Type B pancreatic cell (in vitro differentiated cells): ENCODE data around the gene CHST5. TPM values are rescaled to one million over a fixed set of nuclear protein-coding genes. Genes with fewer than 3 reads are reported as not detected.
"Not testable (repeated sequence)": the region's sequence is repeated elsewhere in the genome, so short reads cannot be mapped to it uniquely, and the experiment has no call there.

Experiments
- DNase-seq: peaks from one replicate; pipeline ENCODE4 v3.0.0; 2021; ENCODE audit warnings: mixed read lengths; ENCODE audit not compliant: unreplicated experiment; ENCODE audit errors: extremely low spot score
- H3K27ac Mint-ChIP-seq: 2 replicates; pipeline ENCODE4 v1.8.0; 2021; ENCODE audit warnings: mild to moderate bottlenecking, mixed read lengths
- H3K27me3 Mint-ChIP-seq: 2 replicates; pipeline ENCODE4 v1.8.0; 2021; ENCODE audit warnings: mixed read lengths
- H3K36me3 Mint-ChIP-seq: 2 replicates; pipeline ENCODE4 v1.8.0; 2021; ENCODE audit warnings: mixed read lengths
- H3K4me1 Mint-ChIP-seq: one replicate; pipeline ENCODE4 v1.8.0; 2021; ENCODE audit warnings: mixed read lengths; ENCODE audit not compliant: unreplicated experiment
- H3K4me3 Mint-ChIP-seq: 2 replicates; pipeline ENCODE4 v1.8.0; 2021; ENCODE audit warnings: mild to moderate bottlenecking, mixed read lengths
- H3K9me3 Mint-ChIP-seq: 2 replicates; pipeline ENCODE4 v1.8.0; 2021; ENCODE audit warnings: mixed read lengths
- total RNA-seq: library from RNA; stranded (reverse); gene quantifications from 2 replicates; pipeline ENCODE4 v1.2.1, GENCODE V29; 2021; ENCODE audit warnings: low replicate concordance
- TF ChIP-seq, protein P1 (sequence below): fragments of 200-600 bp; sonication (generic); conservative IDR thresholded peaks from 2 replicates; pipeline ENCODE4 v1.5.0; 2021; ENCODE audit warnings: antibody characterized with exemption, mild to moderate bottlenecking

Gene CHST5
- total RNA-seq, 1 donor from 2014 or later = 0.60 TPM

DNA sequence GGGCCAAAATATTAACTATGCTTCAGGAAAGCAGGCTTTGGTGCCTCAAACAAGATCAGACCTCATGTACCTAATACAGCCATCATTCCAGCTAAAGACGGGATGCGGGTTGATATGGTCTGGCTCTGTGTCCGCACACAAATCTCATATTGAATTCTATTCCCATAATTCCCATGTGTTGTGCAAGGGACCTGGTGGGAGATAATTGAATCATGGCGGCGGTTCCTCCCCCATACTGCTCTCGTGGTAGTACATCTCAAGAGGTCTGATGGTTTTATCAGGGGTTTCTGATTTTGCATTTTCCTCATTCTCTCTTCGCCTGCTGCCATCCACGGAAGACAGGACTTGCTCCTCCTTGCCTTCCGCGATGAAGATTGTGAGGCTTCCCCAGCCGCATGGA is 21.6 kb downstream of the CHST5 start:
- Mint-ChIP-seq H3K36me3 (no peaks in the 10 kb centered on the region), H3K27me3 (no peaks in the 10 kb centered on the region), H3K4me1 (peaks cover 8% of the 10 kb centered on the region), H3K4me3 (no peak overlapping the region), H3K27ac (no peak overlapping the region), H3K9me3 (no peaks in the 10 kb centered on the region)
- TF ChIP-seq, protein P1, sequence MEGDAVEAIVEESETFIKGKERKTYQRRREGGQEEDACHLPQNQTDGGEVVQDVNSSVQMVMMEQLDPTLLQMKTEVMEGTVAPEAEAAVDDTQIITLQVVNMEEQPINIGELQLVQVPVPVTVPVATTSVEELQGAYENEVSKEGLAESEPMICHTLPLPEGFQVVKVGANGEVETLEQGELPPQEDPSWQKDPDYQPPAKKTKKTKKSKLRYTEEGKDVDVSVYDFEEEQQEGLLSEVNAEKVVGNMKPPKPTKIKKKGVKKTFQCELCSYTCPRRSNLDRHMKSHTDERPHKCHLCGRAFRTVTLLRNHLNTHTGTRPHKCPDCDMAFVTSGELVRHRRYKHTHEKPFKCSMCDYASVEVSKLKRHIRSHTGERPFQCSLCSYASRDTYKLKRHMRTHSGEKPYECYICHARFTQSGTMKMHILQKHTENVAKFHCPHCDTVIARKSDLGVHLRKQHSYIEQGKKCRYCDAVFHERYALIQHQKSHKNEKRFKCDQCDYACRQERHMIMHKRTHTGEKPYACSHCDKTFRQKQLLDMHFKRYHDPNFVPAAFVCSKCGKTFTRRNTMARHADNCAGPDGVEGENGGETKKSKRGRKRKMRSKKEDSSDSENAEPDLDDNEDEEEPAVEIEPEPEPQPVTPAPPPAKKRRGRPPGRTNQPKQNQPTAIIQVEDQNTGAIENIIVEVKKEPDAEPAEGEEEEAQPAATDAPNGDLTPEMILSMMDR = no peak
- DNase-seq = no peak

DNA sequence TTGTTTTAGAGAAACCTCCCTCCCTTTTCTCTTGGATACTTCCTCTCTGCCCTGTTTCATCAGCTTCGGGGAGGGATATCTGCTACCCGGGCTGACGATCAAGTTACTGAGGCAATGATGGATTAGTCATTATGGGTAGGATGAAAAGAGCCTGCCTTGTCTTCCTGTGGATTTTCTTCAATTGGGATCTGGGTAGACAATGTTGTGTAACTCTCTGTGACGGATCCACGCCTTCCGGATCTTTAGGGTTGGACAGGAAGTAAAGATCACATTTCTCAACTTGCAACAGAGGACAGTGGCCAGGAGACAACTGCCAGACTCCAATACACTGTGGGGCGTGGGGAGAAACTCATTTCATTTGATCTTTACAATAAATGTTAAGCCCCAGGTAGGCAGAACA is 29.3 kb downstream of the CHST5 start:
- TF ChIP-seq, protein P1 = no peak
- Mint-ChIP-seq H3K27ac (peak overlapping the region; percentile 62), H3K27me3 (peaks cover 3% of the 10 kb centered on the region), H3K4me1 (peaks cover 13% of the 10 kb centered on the region), H3K36me3 (no peaks in the 10 kb centered on the region), H3K9me3 (no peaks in the 10 kb centered on the region), H3K4me3 (no peak overlapping the region)
- no peak for DNase-seq

DNA sequence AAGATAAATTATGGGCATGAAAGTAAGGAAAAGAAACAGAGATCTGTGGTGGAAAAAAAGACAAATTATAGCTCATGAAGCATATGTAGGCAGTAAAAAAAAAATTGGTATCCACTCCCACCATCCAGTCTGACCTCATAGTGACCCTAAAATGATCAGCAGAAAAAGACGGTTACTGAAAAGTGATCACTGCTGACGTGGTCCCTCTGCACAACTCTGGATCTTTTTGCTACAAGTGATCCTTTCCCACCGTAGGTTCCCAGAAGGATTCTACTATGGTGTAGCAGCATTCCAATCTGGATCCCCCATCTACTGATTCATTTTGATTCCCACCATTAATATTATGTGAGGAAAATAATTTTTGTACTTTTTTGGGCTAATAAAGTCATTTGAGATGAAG is 29.8 kb downstream of the CHST5 start:
- H3K4me1 Mint-ChIP-seq = peaks cover 13% of the 10 kb centered on the region
- peaks cover 3% of the 10 kb centered on the region for H3K27me3 Mint-ChIP-seq
- H3K9me3 Mint-ChIP-seq = no peaks in the 10 kb centered on the region
- DNase-seq = no peak
- H3K4me3 Mint-ChIP-seq = no peak overlapping the region
- no peaks in the 10 kb centered on the region for H3K36me3 Mint-ChIP-seq
- TF ChIP-seq, protein P1 = no peak
- peak overlapping the region; percentile 62 for H3K27ac Mint-ChIP-seq

GRCh38 chr16:75503801-75504200 is 32.1 kb downstream of the CHST5 start:
- TF ChIP-seq, protein P1 = no peak
- no peaks in the 10 kb centered on the region for H3K36me3 Mint-ChIP-seq
- no peak for DNase-seq
- H3K27me3 Mint-ChIP-seq = peaks cover 3% of the 10 kb centered on the region
- H3K4me1 Mint-ChIP-seq = peaks cover 13% of the 10 kb centered on the region
- no peak overlapping the region for H3K27ac Mint-ChIP-seq
- H3K9me3 Mint-ChIP-seq = no peaks in the 10 kb centered on the region
- H3K4me3 Mint-ChIP-seq = no peak overlapping the region

DNA sequence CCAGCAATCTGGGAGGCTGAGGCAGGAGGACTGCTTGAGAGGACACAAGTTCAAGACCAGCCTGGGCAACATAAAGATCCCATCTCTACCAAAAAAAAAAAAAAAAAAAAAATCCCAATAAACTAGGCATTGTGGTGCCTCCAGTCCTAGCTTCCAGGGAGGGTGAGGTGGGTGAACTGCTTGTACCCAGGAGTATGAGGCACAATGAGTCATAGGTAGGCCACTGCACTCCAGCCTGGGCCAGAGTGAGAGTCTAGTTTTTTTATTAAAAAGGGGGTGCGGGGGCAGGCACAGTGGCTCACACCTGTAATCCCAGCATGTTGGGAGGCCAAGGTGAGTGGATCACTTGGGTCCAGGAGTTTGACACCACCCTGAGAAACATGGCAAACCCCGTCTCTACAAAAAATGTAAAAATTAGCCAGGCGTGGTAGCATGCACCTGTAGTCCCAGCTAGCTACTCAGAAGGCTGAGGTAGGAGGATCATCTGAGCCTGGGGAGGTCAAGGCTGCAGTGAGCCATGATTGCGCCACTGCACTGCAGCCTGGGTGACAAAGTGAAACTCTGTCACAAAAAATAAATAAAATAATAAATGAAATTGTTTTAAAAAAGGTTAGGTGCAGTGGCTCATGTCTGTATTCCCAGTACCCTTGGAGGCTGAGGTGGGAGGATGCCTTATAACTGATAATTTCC is 32.8 kb downstream of the CHST5 start:
- H3K4me1 Mint-ChIP-seq = peaks cover 13% of the 10 kb centered on the region
- TF ChIP-seq, protein P1 = no peak
- H3K4me3 Mint-ChIP-seq = no peak overlapping the region
- H3K27me3 Mint-ChIP-seq = no peaks in the 10 kb centered on the region
- no peak overlapping the region for H3K27ac Mint-ChIP-seq
- no peaks in the 10 kb centered on the region for H3K36me3 Mint-ChIP-seq
- no peaks in the 10 kb centered on the region for H3K9me3 Mint-ChIP-seq
- no peak for DNase-seq

- not testable (repeated sequence) for DNase-seq, H3K27me3 Mint-ChIP-seq, H3K9me3 Mint-ChIP-seq, H3K4me3 Mint-ChIP-seq, H3K36me3 Mint-ChIP-seq, H3K27ac Mint-ChIP-seq
- peaks cover 13% of the 10 kb centered on the region for H3K4me1 Mint-ChIP-seq
Measured at GRCh38 chr16:75501820-75502219, 34.1 kb downstream of the CHST5 start.
